NCI-H128 (cell line): ENCODE measurements around the gene MDN1.

Source experiments
- DNase-seq: peaks from one replicate; lab custom pipeline; 2025; ENCODE audit not compliant: unreplicated experiment; lab: John Stamatoyannopoulos, UW

The MDN1 gene

GRCh38 chr6:89605861-89606260 is 213.7 kb downstream of the MDN1 start:
- DNase-seq: no peak

- DNase-seq: no peak
Observed at GRCh38 chr6:89604653-89605052, 214.9 kb downstream of the MDN1 start.

DNA sequence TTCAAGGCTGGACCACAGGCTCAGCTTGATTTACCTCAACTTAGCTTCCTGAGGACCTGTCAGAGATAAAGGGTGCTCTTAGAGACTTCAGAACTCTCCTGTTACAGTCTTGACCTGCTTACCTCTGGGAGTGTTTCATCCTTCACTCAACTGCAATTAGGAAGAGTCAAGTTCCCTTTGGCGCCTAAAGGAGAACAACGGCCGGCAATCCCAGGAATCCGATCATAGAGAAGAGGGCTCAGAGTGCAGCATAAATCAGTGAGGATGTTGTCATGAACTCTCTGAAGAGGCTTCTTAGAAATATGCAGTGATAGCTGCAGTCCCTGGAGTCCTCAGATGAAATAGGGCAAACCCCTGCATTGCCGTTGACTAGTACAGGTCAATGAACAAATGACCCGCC is 217.4 kb downstream of the MDN1 start:
- DNase-seq: no peak

GRCh38 chr6:89599727-89600126 is 219.9 kb downstream of the MDN1 start:
- DNase-seq: no peak

- DNase-seq: no peak
Observed at GRCh38 chr6:89597988-89598387, 221.6 kb downstream of the MDN1 start.

DNA sequence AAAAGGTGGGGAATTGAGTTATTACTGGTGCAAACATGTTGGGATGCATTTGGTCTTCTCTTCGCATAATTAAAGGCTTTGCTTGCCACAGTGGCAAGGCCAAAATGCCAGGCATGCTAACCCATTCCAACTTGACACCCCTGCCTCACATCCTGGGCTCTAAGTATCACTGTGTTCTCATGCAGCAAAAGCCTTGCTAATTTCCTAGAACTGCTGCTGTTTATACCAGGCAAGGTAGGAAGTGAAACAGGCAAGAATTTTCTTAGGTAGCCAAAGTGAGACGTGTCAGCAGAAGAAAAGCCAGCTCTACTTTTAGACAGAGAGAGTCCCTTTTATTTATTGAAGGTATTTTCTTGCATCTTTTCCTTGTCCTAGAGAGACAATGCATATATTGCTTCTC is 222.2 kb downstream of the MDN1 start:
- DNase-seq: no peak

GRCh38 chr6:89596484-89596883 is 223.1 kb downstream of the MDN1 start:
- DNase-seq: no peak

- no peak for DNase-seq
Observed at GRCh38 chr6:89596056-89596455, 223.5 kb downstream of the MDN1 start.
